HepG2 (cell line): ENCODE results near the gene NISCH. TPM values are rescaled to one million over a fixed set of nuclear protein-coding genes. Genes with fewer than 3 reads are reported as not detected.

Source experiments
- ARNT2 ChIP-seq: sonication (generic); formaldehyde crosslinking; IDR thresholded peaks from 2 replicates; pipeline ENCODE4 v1.8.0; 2022; ENCODE audit warnings: mild to moderate bottlenecking, low read depth, missing genetic modification reagents, moderate library complexity
- BRF2 ChIP-seq: sonication (generic); formaldehyde crosslinking; IDR thresholded peaks from 2 replicates; pipeline ENCODE4 v1.8.1; 2022; ENCODE audit warnings: mild to moderate bottlenecking, missing genetic modification reagents
- ESRRA ChIP-seq: sonication (generic); formaldehyde crosslinking; IDR thresholded peaks from 2 replicates; pipeline ENCODE4 v1.5.1; 2020; ENCODE audit warnings: mild to moderate bottlenecking, low read depth, missing genetic modification reagents
- GPN1 ChIP-seq: sonication (generic); formaldehyde crosslinking; IDR thresholded peaks from 2 replicates; pipeline ENCODE4 v1.5.1; 2020; ENCODE audit warnings: missing genetic modification reagents, borderline replicate concordance
- NFATC3 ChIP-seq: sonication (generic); formaldehyde crosslinking; IDR thresholded peaks from 2 replicates; pipeline ENCODE4 v1.5.1; 2020; ENCODE audit warnings: mild to moderate bottlenecking, missing genetic modification reagents
- PRDM10 ChIP-seq: sonication (generic); formaldehyde crosslinking; IDR thresholded peaks from 2 replicates; pipeline ENCODE4 v1.4.0; 2020; ENCODE audit warnings: low read depth, missing genetic modification reagents
- PRDM4 ChIP-seq: sonication (generic); formaldehyde crosslinking; IDR thresholded peaks from 2 replicates; pipeline ENCODE4 v1.9.0; 2021; ENCODE audit warnings: missing genetic modification reagents, borderline replicate concordance
- UBTF ChIP-seq: sonication (generic); formaldehyde crosslinking; IDR thresholded peaks from 2 replicates; pipeline ENCODE4 v1.4.0; 2020; ENCODE audit warnings: mild to moderate bottlenecking, missing genetic modification reagents
- ZNF512 ChIP-seq: sonication (generic); formaldehyde crosslinking; IDR thresholded peaks from 2 replicates; pipeline ENCODE4 v1.4.0; 2020; ENCODE audit warnings: mild to moderate bottlenecking, missing genetic modification reagents
- ZNF513 ChIP-seq: sonication (generic); formaldehyde crosslinking; conservative IDR thresholded peaks from 2 replicates; pipeline ENCODE4 v1.5.0; 2020; ENCODE audit warnings: missing genetic modification reagents
- ZNF577 ChIP-seq: sonication (generic); formaldehyde crosslinking; IDR thresholded peaks from 2 replicates; pipeline ENCODE4 v1.4.0; 2020; ENCODE audit warnings: mild to moderate bottlenecking, low read depth, missing genetic modification reagents, borderline replicate concordance
- polyA plus RNA-seq, 8 experiments: library from polyadenylated mRNA; depleted of rRNA in 3 of 8; stranded (reverse) in 7 of 8; unstranded in 1 of 8; fragments of >200 nt; fragmentation: Illumina TruSeq in 4 of 8; extraction: Trizol in 4 of 8; gene quantifications; 2 replicates each; pipeline versions ENCODE4 v1.2.1 to v1.2.3, GENCODE V29; 2011 to 2016; ENCODE audit warnings: low read depth in 4 of 8, missing spikeins in 1 of 8, mixed read lengths in 1 of 8; ENCODE audit not compliant: insufficient read depth in 1 of 8
- total RNA-seq, 5 experiments: library from RNA; depleted of rRNA; stranded (reverse); fragments of >200 nt; fragmentation: Illumina TruSeq; extraction: Trizol; gene quantifications; 2 replicates each; pipeline ENCODE4 v1.2.3, GENCODE V29; 2016; ENCODE audit warnings: low read depth in 1 of 5

NISCH gene
- total and polyA plus RNA-seq, 2 of the 13 experiments (the other 11 are each of a cell fraction or from before 2014, with no cell fraction given), result 27.0 to 47.6 TPM

- TF ChIP-seq PRDM4 (CRISPR knock-in tag), result no peak
- TF ChIP-seq BRF2 (CRISPR knock-in tag), result no peak
- no peak for TF ChIP-seq ESRRA
- TF ChIP-seq PRDM10 (CRISPR knock-in tag), result 0 out of 2 replicates have a peak, but pooled peaks have one; percentile 33
- TF ChIP-seq ZNF577 (CRISPR knock-in tag), result no peak
- TF ChIP-seq ZNF513 (CRISPR knock-in tag), result no peak
- TF ChIP-seq NFATC3, result peak; percentile 65; the same call in 1 of the 2 replicates
- peak; percentile 86 for TF ChIP-seq UBTF (CRISPR knock-in tag)
- TF ChIP-seq GPN1 (CRISPR knock-in tag), result no peak
- TF ChIP-seq ARNT2 (CRISPR knock-in tag), result no peak
- TF ChIP-seq ZNF512 (CRISPR knock-in tag), result no peak
Observed at GRCh38 chr3:52534281-52535183, 79.1 kb downstream of the NISCH start (continued).
